GM19043 (cell line): ENCODE data around the gene TBC1D22A.

Experiments
- ATAC-seq: cut with Tn5 transposase; IDR thresholded peaks from one replicate; pipeline ENCODE4 v1.9.1; 2021; ENCODE audit warnings: low read depth; ENCODE audit not compliant: unreplicated experiment

TBC1D22A gene

GRCh38 chr22:46945481-46945880 is 183.0 kb downstream of the TBC1D22A start:
- no peak for ATAC-seq

- ATAC-seq, result no peak
Observed at GRCh38 chr22:46946383-46946962, 184.0 kb downstream of the TBC1D22A start.

- ATAC-seq, result no peak
Observed at GRCh38 chr22:46947516-46948257, 185.2 kb downstream of the TBC1D22A start.

- no peak for ATAC-seq
Observed at GRCh38 chr22:46948411-46949144, 186.1 kb downstream of the TBC1D22A start.

GRCh38 chr22:46951350-46951749 is 188.9 kb downstream of the TBC1D22A start:
- ATAC-seq, result no peak

- ATAC-seq, result no peak
Observed at GRCh38 chr22:46951973-46952372, 189.5 kb downstream of the TBC1D22A start.

GRCh38 chr22:46953968-46954765 is 191.7 kb downstream of the TBC1D22A start:
- ATAC-seq, result no peak

- no peak for ATAC-seq
Observed at GRCh38 chr22:46954781-46955180, 192.3 kb downstream of the TBC1D22A start.

- no peak for ATAC-seq
Observed at GRCh38 chr22:46956498-46957215, 194.2 kb downstream of the TBC1D22A start.

- ATAC-seq, result no peak
Observed at GRCh38 chr22:46957521-46957920, 195.1 kb downstream of the TBC1D22A start.

- ATAC-seq, result no peak
Observed at GRCh38 chr22:46958191-46958590, 195.7 kb downstream of the TBC1D22A start.

GRCh38 chr22:46958658-46959057 is 196.2 kb downstream of the TBC1D22A start:
- ATAC-seq, result no peak

GRCh38 chr22:46959369-46959768 is 196.9 kb downstream of the TBC1D22A start:
- ATAC-seq, result no peak

GRCh38 chr22:46961591-46962295 is 199.3 kb downstream of the TBC1D22A start:
- no peak for ATAC-seq

GRCh38 chr22:46962406-46962805 is 200.0 kb downstream of the TBC1D22A start:
- ATAC-seq, result no peak

- no peak for ATAC-seq
Observed at GRCh38 chr22:46963672-46964545, 201.5 kb downstream of the TBC1D22A start.

- no peak for ATAC-seq
Observed at GRCh38 chr22:46964773-46965550, 202.5 kb downstream of the TBC1D22A start.
